ENCODE data around the gene FLAD1. TPM values are rescaled to one million over a fixed set of nuclear protein-coding genes. Genes with fewer than 3 reads are reported as not detected.

Gene FLAD1
- total RNA-seq, 1 experiment from 2014 or later = 88.3 TPM

GRCh38 chr1:154960446-154961136 lies 22.6 kb upstream of the FLAD1 start (continued):
- TF ChIP-seq, protein P1, sequence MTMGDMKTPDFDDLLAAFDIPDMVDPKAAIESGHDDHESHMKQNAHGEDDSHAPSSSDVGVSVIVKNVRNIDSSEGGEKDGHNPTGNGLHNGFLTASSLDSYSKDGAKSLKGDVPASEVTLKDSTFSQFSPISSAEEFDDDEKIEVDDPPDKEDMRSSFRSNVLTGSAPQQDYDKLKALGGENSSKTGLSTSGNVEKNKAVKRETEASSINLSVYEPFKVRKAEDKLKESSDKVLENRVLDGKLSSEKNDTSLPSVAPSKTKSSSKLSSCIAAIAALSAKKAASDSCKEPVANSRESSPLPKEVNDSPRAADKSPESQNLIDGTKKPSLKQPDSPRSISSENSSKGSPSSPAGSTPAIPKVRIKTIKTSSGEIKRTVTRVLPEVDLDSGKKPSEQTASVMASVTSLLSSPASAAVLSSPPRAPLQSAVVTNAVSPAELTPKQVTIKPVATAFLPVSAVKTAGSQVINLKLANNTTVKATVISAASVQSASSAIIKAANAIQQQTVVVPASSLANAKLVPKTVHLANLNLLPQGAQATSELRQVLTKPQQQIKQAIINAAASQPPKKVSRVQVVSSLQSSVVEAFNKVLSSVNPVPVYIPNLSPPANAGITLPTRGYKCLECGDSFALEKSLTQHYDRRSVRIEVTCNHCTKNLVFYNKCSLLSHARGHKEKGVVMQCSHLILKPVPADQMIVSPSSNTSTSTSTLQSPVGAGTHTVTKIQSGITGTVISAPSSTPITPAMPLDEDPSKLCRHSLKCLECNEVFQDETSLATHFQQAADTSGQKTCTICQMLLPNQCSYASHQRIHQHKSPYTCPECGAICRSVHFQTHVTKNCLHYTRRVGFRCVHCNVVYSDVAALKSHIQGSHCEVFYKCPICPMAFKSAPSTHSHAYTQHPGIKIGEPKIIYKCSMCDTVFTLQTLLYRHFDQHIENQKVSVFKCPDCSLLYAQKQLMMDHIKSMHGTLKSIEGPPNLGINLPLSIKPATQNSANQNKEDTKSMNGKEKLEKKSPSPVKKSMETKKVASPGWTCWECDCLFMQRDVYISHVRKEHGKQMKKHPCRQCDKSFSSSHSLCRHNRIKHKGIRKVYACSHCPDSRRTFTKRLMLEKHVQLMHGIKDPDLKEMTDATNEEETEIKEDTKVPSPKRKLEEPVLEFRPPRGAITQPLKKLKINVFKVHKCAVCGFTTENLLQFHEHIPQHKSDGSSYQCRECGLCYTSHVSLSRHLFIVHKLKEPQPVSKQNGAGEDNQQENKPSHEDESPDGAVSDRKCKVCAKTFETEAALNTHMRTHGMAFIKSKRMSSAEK (CRISPR knock-in tag; IDR thresholded peaks at IDR 0.05; ENCODE audit: borderline replicate concordance) = no peak
- TF ChIP-seq, protein P2, sequence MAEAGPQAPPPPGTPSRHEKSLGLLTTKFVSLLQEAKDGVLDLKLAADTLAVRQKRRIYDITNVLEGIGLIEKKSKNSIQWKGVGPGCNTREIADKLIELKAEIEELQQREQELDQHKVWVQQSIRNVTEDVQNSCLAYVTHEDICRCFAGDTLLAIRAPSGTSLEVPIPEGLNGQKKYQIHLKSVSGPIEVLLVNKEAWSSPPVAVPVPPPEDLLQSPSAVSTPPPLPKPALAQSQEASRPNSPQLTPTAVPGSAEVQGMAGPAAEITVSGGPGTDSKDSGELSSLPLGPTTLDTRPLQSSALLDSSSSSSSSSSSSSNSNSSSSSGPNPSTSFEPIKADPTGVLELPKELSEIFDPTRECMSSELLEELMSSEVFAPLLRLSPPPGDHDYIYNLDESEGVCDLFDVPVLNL (CRISPR knock-in tag; IDR thresholded peaks at IDR 0.05; ENCODE audit: borderline replicate concordance, low read depth) = no peak
- TF ChIP-seq NR2C2 (CRISPR knock-in tag; IDR thresholded peaks at IDR 0.05) (no peak), E2F1 (CRISPR knock-in tag; IDR thresholded peaks at IDR 0.05) (no peak), SP1 (CRISPR knock-in tag; conservative IDR thresholded peaks at IDR 0.05) (no peak), ZNF281 (CRISPR knock-in tag; IDR thresholded peaks at IDR 0.05) (no peak), PREB (CRISPR knock-in tag; IDR thresholded peaks at IDR 0.05; ENCODE audit: borderline replicate concordance) (no peak), ATF1 (CRISPR knock-in tag; IDR thresholded peaks at IDR 0.05) (no peak), ZNF396 (CRISPR knock-in tag; IDR thresholded peaks at IDR 0.05; ENCODE audit: borderline replicate concordance) (no peak), ZNF317 (CRISPR knock-in tag; IDR thresholded peaks at IDR 0.05; ENCODE audit: borderline replicate concordance, low read depth) (no peak)
- TF ChIP-seq, protein P3, sequence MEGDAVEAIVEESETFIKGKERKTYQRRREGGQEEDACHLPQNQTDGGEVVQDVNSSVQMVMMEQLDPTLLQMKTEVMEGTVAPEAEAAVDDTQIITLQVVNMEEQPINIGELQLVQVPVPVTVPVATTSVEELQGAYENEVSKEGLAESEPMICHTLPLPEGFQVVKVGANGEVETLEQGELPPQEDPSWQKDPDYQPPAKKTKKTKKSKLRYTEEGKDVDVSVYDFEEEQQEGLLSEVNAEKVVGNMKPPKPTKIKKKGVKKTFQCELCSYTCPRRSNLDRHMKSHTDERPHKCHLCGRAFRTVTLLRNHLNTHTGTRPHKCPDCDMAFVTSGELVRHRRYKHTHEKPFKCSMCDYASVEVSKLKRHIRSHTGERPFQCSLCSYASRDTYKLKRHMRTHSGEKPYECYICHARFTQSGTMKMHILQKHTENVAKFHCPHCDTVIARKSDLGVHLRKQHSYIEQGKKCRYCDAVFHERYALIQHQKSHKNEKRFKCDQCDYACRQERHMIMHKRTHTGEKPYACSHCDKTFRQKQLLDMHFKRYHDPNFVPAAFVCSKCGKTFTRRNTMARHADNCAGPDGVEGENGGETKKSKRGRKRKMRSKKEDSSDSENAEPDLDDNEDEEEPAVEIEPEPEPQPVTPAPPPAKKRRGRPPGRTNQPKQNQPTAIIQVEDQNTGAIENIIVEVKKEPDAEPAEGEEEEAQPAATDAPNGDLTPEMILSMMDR (IDR thresholded peaks at IDR 0.05) = no peak
- TF ChIP-seq, protein P4, sequence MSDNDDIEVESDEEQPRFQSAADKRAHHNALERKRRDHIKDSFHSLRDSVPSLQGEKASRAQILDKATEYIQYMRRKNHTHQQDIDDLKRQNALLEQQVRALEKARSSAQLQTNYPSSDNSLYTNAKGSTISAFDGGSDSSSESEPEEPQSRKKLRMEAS (CRISPR knock-in tag; IDR thresholded peaks at IDR 0.05) = no peak
